ENCODE data around the gene NAV3.

DNA sequence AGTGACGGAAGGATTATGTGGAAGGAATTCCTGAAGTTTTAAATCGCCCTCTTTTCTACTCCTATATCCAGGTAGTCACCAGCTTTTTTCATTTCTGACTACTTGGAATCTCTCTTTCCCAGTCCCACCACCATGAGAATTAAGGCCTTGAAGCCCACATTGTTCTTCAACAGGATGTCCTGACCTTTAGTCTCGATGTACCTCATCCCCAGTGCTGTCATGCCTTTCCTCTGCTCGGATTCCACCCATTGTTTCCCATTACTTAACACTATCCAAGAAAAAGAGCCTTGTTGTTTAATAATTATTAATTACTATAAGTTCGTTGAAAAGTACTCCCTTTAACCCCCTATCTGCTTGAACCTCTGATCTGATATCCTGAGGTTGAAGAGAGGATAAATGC is 44.0 kb upstream of the NAV3 start:
- TF ChIP-seq MAFK (IDR thresholded peaks at IDR 0.05; ENCODE audit: low read depth, low read length) (no peak), CTCF (conservative IDR thresholded peaks at IDR 0.05; ENCODE audit: low read depth, low read length) (no peak), CEBPB (IDR thresholded peaks at IDR 0.05; ENCODE audit: low read depth, low read length) (no peak), RCOR1 (IDR thresholded peaks at IDR 0.05; ENCODE audit: insufficient replicate concordance, low read length) (no peak), SMC3 (IDR thresholded peaks at IDR 0.05; ENCODE audit: low read depth, low read length) (no peak), POLR2A (IDR thresholded peaks at IDR 0.05; ENCODE audit: low read depth, low read length) (no peak)
- TF ChIP-seq, protein P1, sequence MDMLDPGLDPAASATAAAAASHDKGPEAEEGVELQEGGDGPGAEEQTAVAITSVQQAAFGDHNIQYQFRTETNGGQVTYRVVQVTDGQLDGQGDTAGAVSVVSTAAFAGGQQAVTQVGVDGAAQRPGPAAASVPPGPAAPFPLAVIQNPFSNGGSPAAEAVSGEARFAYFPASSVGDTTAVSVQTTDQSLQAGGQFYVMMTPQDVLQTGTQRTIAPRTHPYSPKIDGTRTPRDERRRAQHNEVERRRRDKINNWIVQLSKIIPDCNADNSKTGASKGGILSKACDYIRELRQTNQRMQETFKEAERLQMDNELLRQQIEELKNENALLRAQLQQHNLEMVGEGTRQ (IDR thresholded peaks at IDR 0.05; ENCODE audit: low read depth, low read length), result no peak

Measured in IMR-90 (cell line).